ENCODE data around the gene CYP4A22. TPM values are rescaled to one million over a fixed set of nuclear protein-coding genes. Genes with fewer than 3 reads are reported as not detected.
A peak's percentile ranks its signal among the peaks of the same experiment; 100 is the strongest.

CYP4A22 gene
- total and polyA plus RNA-seq, 4 donors: 0.05 to 0.18 (median 0.15) TPM

DNA sequence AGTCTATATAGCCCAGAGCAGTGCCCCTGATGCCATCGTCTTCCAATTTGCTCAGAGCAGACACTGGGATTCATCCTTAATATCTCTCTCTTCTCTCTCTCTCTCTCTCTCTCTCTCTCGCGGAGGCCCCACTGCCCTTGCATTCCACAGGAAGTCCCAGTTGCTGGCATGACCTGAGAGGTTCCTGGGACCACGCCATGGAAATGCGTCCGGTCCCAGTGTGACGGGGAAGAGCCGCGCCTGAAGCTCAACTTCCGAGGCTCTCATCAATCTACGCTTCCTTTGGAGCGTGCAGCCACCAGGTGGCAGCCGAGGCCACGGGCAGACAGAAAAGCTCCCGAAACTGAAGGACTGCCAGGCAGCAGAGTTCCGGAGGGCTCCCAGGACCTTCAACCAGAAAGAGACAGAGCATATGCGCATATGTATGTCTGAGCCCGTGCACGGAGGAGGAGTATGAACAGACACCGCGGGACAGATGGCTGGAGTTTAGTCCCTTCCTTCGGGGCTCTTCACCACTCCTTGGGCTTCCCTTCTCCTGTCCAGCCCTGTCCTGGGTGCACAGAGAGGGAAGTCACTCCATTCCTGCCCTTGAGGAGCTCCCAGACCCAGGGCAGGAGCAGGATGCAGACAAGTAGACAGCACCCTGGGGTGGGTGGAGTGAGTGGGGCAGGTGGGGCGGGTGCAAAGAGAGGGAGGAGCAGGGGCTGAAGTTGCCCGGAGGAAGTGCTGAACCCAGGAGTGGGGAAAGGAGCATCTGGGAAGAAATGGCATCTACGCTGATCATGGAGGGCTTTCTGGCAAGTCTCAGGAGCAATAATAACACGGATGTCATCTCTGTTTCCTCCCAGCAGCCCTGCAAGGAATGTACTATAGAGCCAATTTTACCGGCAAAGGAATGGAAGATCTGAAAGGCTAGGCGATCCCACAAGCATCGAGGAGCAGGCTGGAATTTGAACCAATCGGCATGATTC lies 42.1 kb downstream of the CYP4A22 start:
- DNase-seq (peak; percentile 97), ATAC-seq (ENCODE audit: insufficient read depth, low FRiP score) (peak; percentile 78)
- Histone ChIP-seq H3K4me1 (ENCODE audit: control insufficient read depth in 5 of 5, insufficient read depth in 5 of 5, low read length in 5 of 5) (peaks cover 0 to 24% (median 6%) of the 10 kb centered on the region in 5 donors), H3K36me3 (ENCODE audit: control insufficient read depth in 4 of 4, insufficient read depth in 4 of 4, low read length in 4 of 4) (no peaks in the 10 kb centered on the region), H3K27ac (ENCODE audit: low read depth in 1 of 2, low read length in 1 of 2) (peak overlapping the region in 1 of 2 donors; percentile 64), H3K9ac (ENCODE audit: insufficient read depth in 1 of 2, low read length in 2 of 2) (peak overlapping the region in 1 of 2 donors; percentile 67), H3K4me3 (no peak overlapping the region), H3K9me3 (ENCODE audit: control insufficient read depth in 4 of 4, insufficient read depth in 3 of 4, low read length in 3 of 4) (no peaks in the 10 kb centered on the region), H3K27me3 (ENCODE audit: control insufficient read depth in 3 of 3, insufficient read depth in 3 of 3, low read length in 2 of 3) (no peaks in the 10 kb centered on the region)
- 5 to 11% methylated on average over 30 of the region's 30 CpGs for WGBS, 2 donors
- TF ChIP-seq, protein P1, sequence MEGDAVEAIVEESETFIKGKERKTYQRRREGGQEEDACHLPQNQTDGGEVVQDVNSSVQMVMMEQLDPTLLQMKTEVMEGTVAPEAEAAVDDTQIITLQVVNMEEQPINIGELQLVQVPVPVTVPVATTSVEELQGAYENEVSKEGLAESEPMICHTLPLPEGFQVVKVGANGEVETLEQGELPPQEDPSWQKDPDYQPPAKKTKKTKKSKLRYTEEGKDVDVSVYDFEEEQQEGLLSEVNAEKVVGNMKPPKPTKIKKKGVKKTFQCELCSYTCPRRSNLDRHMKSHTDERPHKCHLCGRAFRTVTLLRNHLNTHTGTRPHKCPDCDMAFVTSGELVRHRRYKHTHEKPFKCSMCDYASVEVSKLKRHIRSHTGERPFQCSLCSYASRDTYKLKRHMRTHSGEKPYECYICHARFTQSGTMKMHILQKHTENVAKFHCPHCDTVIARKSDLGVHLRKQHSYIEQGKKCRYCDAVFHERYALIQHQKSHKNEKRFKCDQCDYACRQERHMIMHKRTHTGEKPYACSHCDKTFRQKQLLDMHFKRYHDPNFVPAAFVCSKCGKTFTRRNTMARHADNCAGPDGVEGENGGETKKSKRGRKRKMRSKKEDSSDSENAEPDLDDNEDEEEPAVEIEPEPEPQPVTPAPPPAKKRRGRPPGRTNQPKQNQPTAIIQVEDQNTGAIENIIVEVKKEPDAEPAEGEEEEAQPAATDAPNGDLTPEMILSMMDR (IDR thresholded peaks at IDR 0.05; ENCODE audit: control extremely low read depth, extremely low read depth): peak; percentile 91

DNA sequence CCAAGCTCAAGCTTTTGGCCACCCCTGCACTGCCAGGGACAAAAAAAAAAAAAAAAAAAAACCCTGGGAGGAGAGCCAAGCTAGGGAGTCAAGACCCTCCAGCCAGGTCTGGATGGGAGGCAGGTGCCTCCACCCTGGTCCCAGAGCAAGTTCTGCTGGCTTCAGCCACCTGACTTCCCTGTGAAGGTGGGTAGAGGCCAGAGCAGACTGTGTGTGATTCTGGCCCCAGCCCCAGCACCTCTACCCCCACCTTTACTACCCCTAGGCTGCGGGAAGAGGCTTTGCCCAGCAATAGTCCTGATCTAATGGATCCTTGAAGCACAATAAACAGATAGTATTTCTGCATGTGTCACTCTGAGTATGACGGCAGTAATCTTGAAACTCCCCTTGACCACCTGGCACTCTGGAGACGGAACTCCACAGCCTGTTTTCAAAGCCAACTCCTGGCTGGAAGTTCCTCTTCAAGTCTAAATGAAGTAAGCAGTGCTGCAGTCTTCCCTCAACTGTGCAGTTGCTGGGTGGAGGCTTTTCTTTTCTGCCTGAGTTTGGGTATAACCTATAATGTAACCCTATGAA lies 42.8 kb downstream of the CYP4A22 start:
- WGBS, 2 donors: 60 to 68% methylated on average over 3 of the region's 3 CpGs
- no peak for DNase-seq
- no peaks in the 10 kb centered on the region for H3K27me3 ChIP-seq (ENCODE audit: control insufficient read depth in 3 of 3, insufficient read depth in 3 of 3, low read length in 2 of 3)
- peaks cover 0 to 16% (median 6%) of the 10 kb centered on the region in 5 donors for H3K4me1 ChIP-seq (ENCODE audit: control insufficient read depth in 5 of 5, insufficient read depth in 5 of 5, low read length in 5 of 5)
- no peaks in the 10 kb centered on the region for H3K9me3 ChIP-seq (ENCODE audit: control insufficient read depth in 4 of 4, insufficient read depth in 3 of 4, low read length in 3 of 4)
- no peak overlapping the region for H3K27ac ChIP-seq (ENCODE audit: low read depth in 1 of 2, low read length in 1 of 2)
- no peak for ATAC-seq (ENCODE audit: insufficient read depth, low FRiP score)
- no peaks in the 10 kb centered on the region for H3K36me3 ChIP-seq (ENCODE audit: control insufficient read depth in 4 of 4, insufficient read depth in 4 of 4, low read length in 4 of 4)
- H3K4me3 ChIP-seq: no peak overlapping the region
- TF ChIP-seq, protein P1 (IDR thresholded peaks at IDR 0.05; ENCODE audit: control extremely low read depth, extremely low read depth): no peak
- no peak overlapping the region for H3K9ac ChIP-seq (ENCODE audit: insufficient read depth in 1 of 2, low read length in 2 of 2)

DNA sequence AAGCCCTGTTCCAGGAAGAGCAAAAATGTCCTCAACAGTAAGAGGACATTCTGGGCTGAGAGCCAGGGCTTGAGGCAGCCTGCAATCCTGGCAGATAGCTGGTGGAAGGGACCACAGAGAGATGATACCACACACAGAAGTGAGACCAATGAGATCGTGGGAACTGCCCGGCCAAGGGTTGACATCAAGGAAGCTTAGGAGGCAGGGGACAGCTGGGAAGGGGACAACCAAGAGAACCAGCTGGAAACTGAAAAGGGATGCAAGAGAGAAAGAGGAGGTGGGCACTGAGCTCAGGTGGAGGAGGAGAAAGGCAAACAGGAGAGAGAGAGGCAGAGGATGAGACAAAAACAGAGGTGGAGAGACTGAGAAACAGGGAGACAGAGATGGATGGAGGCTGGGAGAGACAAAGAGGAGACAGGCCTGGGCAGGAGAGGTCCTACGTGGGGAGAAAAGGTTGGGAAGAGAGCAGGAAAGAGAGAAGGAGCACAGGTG lies 43.4 kb downstream of the CYP4A22 start:
- H3K36me3 ChIP-seq (ENCODE audit: control insufficient read depth in 4 of 4, insufficient read depth in 4 of 4, low read length in 4 of 4): no peaks in the 10 kb centered on the region
- no peak overlapping the region for H3K27ac ChIP-seq (ENCODE audit: low read depth in 1 of 2, low read length in 1 of 2)
- H3K4me1 ChIP-seq (ENCODE audit: control insufficient read depth in 5 of 5, insufficient read depth in 5 of 5, low read length in 5 of 5): peaks cover 0 to 12% (median 6%) of the 10 kb centered on the region in 5 donors
- peak in 1 of 3 donors; percentile 11 for DNase-seq
- H3K4me3 ChIP-seq: no peak overlapping the region
- TF ChIP-seq, protein P1 (IDR thresholded peaks at IDR 0.05; ENCODE audit: control extremely low read depth, extremely low read depth): no peak
- no peak overlapping the region for H3K9ac ChIP-seq (ENCODE audit: insufficient read depth in 1 of 2, low read length in 2 of 2)
- H3K9me3 ChIP-seq (ENCODE audit: control insufficient read depth in 4 of 4, insufficient read depth in 3 of 4, low read length in 3 of 4): no peaks in the 10 kb centered on the region
- 50 to 65% methylated on average over 3 of the region's 3 CpGs for WGBS, 2 donors
- ATAC-seq (ENCODE audit: insufficient read depth, low FRiP score): no peak
- H3K27me3 ChIP-seq (ENCODE audit: control insufficient read depth in 3 of 3, insufficient read depth in 3 of 3, low read length in 2 of 3): no peaks in the 10 kb centered on the region
